NAMALWA (cell line): ENCODE results near the gene IFT22.
A peak's percentile ranks its signal among the peaks of the same experiment; 100 is the strongest.
"Not testable (repeated sequence)": the region's sequence is repeated elsewhere in the genome, so short reads cannot be mapped to it uniquely, and the experiment has no call there.

Experiments used
- DNase-seq: peaks from one replicate; pipeline ENCODE4 v3.0.0-alpha.2; 2015; ENCODE audit warnings: low spot score

Gene IFT22

GRCh38 chr7:101321491-101322401 is at the start of gene IFT22:
IFT22 (minus strand) TSS chr7:101321812; CDS start chr7:101321709, 103 bp downstream.
- DNase-seq: peak; percentile 97

GRCh38 chr7:101370836-101371235 is 49.2 kb upstream of the IFT22 start:
- no peak for DNase-seq

GRCh38 chr7:101368422-101369165 is 47.0 kb upstream of the IFT22 start:
- DNase-seq: no peak

GRCh38 chr7:101367676-101368075 is 46.1 kb upstream of the IFT22 start:
- DNase-seq: no peak

- DNase-seq: no peak
These were observed 44.3 kb upstream of the IFT22 start for GRCh38 chr7:101365956-101366355.

- DNase-seq: peak; percentile 83
These were observed 42.2 kb upstream of the IFT22 start for GRCh38 chr7:101363734-101364374.

GRCh38 chr7:101363196-101363733 is 41.7 kb upstream of the IFT22 start:
- DNase-seq: no peak

GRCh38 chr7:101362334-101363195 is 41.0 kb upstream of the IFT22 start, which contains the start of gene COL26A1:
COL26A1 (plus strand) TSS chr7:101362875; CDS start chr7:101363033, 158 bp downstream.
- no peak for DNase-seq

GRCh38 chr7:101357433-101357832 is 35.8 kb upstream of the IFT22 start:
- DNase-seq: no peak

GRCh38 chr7:101352920-101353308 is 31.3 kb upstream of the IFT22 start:
- no peak for DNase-seq

GRCh38 chr7:101349300-101349699 is 27.7 kb upstream of the IFT22 start:
- DNase-seq: not testable (repeated sequence)

GRCh38 chr7:101348456-101349067 is 26.9 kb upstream of the IFT22 start:
- not testable (repeated sequence) for DNase-seq

- no peak for DNase-seq
These were observed 25.9 kb upstream of the IFT22 start for GRCh38 chr7:101347477-101347876.

GRCh38 chr7:101342892-101343291 is 21.3 kb upstream of the IFT22 start:
- DNase-seq: no peak

- no peak for DNase-seq
These were observed 18.8 kb upstream of the IFT22 start for GRCh38 chr7:101340379-101340778.

- no peak for DNase-seq
These were observed 12.3 kb upstream of the IFT22 start for GRCh38 chr7:101333912-101334311.

GRCh38 chr7:101332026-101332425 is 10.4 kb upstream of the IFT22 start:
- DNase-seq: no peak

GRCh38 chr7:101330011-101330484 is 8.4 kb upstream of the IFT22 start:
- no peak for DNase-seq

- no peak for DNase-seq
These were observed 6.5 kb upstream of the IFT22 start for GRCh38 chr7:101328159-101328558.

- DNase-seq: no peak
These were observed 2.2 kb downstream of the IFT22 start for GRCh38 chr7:101319401-101319800.

GRCh38 chr7:101315336-101315735 is 6.3 kb downstream of the IFT22 start:
- peak; percentile 88 for DNase-seq
